HL-60/S4 (cell line): ENCODE measurements around the gene FBN1.

ENCODE experiments used
- in situ Hi-C: fragments of 300-500 bp; cut with MboI; formaldehyde crosslinking; loops from 2 replicates; pipeline ENCODE4 v1.14.3; 2022; ENCODE audit warnings: low sequenced_read_pairs

Gene FBN1

DNA sequence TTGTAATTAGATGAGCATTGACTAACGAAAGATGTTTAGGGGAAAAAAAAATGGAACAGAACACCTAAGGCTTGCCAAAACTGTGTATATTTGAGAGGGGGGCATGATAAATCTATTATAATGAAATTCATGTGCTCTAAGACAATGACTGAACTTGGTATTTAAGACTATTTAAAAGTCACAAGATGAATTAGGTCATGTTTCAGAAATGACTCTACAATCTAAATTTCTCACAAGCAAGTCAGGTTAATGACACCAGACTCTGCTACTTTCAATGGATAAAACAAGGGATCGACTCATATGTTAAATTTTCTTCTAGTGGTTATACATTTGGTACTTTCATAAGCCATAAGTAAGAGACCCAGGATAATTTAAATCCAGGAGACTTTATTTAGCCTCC, 235.9 kb downstream of the FBN1 start:
- in situ Hi-C loops: no loop called here

DNA sequence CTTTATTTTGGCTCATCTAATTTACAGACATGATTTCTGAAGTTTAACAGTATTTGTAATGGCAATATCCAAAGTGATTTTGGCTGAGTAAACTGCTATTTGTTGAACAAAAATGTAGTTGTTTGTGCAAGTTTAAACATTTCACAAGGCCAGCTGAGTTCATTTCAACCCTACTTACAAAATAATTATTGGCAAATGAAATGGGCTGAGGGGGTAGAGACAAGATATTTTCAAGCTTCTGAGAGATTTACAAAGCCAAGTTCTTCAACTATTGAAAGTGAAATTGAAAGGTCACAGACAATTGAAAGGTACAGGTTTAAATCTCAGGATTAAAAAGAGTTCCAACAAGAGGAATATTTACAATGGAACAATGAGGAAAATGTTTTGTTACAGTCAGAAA, 237.2 kb downstream of the FBN1 start:
- in situ Hi-C loops: no loop called here

DNA sequence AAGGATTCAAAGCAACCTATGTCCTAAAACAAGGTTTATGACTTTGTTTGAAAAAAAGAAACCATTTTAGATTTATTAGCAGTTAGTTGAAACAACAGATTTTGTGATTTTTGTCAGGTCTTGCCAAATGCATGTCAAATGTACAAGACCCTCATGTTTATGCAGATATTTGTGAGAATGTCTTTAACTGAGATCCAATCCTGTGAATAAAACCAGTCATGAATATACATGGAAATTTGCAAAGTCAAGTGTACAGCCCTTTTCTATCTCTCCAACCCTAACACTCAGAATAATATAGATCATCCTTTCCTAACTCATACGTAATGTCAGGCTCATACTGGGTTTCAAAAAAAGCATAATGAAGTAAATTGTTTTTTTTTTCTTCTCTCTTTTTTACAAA, 237.9 kb downstream of the FBN1 start:
- in situ Hi-C loops: no loop called here

DNA sequence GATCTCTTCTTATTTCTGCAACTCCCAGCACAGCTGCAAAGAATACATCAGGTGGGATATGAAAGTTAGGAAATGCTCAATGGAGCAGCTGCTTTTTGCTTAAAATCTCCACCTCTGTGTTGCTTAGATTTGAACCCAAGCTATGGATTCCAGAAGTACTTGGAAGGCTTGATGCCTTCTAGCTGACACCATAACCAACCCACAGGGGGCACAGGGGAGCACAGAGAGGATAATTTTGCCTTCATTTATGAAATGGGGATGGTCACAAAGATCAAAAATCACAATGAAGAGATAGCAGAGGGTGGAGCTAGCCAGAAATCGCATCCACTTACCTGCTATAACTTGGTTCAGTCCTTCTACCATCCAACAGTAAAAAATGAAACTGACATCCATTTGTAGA, 238.6 kb downstream of the FBN1 start:
- in situ Hi-C loops: no loop called here

DNA sequence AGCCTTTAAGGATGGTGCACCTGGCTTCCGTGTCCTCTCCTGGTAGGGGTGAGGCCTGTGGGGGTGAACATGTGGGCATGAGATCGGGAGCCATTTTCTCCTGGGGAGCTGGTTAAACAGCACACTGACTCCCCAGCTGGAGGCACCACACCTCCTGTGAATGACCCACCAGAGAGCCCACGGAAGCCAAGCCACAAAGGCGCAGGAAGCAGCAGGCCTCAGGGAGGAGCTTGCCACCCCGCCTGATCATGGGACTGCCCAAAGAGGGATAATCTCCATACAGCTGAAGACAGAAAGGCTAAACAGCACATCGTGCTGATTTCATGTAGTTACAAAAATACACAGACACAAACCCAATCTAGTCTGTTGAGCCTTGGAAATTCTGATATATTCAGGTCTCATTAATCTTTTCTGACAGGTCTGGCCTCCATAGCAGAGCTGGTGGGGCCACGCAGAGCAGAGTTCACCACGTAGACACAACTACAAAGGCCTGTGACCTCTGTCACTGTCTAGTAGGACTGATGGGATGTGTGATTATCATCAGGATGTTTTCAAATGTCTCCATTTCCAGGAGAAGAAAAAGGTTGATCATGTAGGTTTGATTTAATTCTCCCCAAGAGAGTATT, 239.1 kb downstream of the FBN1 start:
- in situ Hi-C loops: no loop called here

DNA sequence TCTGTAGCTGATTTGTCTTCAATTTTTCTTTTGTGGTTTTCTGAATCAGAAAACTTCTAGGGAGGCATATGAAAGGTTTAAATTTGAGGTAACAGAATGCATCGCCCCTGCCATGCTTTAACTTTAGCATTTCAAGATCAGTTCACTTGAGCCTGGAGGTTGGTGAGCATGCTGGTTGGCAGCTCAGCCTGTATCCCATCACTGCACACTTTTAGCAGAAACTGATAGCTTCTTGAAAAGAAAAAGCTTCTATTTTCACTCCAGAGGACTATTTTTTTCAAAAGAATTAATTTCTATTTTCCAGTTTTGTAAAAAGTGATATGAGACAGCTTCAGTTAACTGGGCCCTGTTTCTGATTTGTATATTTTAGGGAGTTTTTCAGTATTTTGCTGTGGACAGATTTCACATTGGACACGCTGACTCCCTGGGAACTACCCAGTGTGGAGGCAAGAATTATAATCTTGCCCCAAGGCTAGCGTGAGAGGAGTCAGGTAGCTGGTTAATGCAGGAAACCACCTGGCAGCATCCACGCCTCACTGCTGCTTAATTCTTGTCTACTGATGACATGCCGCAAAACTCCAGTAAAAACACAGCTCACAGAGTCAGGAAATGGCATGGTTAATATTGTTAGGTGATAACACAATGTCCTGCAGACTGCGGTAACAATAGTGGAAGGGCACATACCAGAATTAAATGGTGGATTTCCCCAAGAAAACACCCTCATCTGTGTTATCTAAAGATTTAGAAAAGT, 242.9 kb downstream of the FBN1 start:
- in situ Hi-C loops: no loop called here

DNA sequence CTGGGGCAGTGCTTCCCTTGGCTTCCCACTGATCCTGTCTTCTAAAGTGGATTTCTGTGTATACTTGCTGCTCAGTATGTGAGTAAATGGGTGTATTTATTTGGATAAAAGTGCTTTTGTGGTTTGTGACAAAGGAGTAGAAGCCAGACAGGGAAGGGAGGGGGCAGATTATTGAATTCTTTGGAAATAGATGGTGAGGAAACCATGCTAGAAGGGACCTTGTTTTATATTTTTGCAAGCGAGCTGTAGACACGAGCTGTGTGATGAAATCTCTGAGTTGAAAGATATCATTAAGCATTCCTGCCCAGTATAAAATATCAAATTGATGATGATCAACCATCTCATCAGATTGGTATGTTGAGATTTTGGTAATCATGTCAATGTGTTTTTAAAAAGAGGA, 245.4 kb downstream of the FBN1 start:
- in situ Hi-C loops: no loop called here

DNA sequence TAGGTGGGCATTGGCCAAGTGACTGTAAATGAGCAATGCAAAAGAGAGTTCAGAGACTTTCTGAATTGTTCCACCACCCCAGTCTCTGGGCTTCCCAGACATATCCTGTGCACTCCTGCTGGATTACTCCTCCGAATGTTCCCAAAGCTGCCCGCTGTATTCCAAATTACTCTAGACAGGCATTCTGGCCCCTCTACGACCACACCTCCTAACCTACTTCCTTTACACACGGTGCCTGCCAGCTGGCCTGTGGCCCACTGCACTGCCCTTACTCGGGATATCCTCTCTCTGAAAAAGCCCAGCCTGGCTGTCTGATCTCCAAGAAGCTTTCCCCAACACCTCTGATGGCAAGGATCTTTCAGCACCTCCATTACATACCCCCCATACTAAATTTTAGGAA, 247.7 kb downstream of the FBN1 start:
- in situ Hi-C loops: no loop called here

DNA sequence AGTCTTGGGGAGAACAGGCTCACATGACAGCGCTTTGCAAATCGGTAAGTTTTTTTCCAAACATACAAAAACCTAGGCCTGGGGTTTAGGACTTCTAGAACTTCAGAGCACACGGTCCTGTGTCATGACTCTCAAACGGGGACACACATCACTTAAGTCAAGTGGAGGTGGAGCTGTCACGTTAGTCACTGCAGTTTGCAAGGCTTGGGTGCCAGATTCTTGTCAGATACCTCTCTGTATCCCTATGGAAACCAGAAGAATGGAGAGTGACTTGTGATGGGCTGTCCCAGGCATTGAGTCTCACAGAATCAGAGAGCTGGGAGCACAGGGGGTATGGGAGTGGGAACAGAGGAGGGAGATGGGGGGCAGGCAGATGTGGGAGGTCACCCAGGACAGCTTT, 249.5 kb downstream of the FBN1 start:
- in situ Hi-C loops: no loop called here

DNA sequence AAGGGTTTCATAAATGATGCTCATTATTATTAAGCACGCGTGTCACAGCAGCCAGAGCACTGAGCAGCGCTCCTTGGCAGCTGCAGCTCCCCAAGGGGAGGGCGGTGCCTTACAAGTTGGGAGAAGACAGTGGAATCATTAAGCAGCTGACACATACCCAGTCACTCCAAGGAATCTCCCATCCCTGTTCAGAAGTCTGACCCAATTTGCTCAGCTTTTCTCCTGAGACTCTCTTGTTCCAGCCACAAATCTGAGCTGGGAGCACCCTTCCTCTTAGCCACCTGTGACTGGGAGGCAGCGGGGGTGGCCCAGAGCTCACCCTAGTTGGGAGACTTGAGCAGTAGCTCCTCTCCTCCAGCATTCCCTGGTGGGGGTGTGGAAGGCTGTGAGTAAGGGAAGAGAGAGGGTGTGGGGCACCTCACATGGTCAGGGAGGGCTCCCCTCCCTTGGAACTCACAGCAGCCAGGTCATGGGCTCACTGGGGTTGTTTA, 249.9 kb downstream of the FBN1 start:
- in situ Hi-C loops: no loop called here

DNA sequence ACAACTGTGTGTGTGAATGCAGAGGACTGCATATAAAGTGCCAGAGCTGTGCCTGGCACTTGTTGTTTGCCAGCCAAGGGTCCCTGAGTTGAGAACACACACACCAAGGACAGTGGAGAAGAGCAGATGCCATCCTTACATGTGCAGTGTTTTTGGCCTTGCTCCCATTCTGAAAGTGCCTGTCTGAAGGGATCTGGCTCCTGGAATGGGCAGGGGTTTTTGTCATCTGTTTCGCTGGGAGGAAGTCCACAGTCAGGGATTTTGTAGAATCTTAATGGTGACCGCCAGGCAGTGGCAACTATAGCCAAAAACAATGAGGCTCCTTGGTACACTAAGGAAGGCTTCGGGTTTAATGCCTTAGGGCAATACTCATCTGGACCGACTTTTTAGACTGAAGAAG, 250.5 kb downstream of the FBN1 start:
- in situ Hi-C loops: no loop called here

DNA sequence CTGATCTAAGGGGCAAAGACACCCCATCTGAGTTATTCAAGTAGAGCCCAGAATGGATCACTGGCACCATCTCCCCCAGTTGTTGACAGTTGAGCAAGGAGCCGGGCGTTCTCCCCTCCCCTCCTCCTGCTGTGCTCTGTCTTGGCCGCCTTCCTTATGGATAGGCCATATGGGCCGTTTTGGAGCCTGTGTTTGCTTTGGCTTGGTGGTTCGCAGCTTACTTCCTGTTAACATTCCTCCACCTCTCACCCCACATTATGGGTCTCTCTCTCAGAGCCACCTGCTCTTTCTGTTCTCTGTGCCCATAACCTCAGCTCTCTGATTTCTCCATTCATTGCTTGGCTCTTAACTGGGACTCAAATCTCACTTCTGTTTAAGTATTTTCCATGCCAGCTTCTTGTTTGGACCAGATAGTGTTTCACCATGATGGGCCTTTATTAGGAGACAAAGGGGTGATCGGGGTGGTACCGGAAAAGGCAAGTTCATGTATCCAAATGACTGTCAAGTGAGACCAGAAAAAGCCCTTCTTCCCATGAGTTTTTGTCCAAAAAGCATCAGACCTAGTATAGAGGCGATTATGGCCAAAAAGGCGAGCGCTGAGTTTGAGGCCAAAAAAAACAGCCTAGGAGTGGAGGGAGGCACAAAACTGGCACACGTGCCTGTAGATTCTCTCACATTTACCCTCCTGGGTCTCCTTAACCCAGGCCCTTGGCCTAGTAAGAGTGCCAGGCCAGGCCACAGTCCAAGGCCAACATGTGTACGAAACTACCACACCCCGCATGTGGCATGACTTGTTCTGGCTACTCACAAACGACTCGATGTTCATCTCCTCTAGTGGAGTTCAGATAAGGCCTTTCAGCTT, 251.6 kb downstream of the FBN1 start:
- in situ Hi-C loops: no loop called here

DNA sequence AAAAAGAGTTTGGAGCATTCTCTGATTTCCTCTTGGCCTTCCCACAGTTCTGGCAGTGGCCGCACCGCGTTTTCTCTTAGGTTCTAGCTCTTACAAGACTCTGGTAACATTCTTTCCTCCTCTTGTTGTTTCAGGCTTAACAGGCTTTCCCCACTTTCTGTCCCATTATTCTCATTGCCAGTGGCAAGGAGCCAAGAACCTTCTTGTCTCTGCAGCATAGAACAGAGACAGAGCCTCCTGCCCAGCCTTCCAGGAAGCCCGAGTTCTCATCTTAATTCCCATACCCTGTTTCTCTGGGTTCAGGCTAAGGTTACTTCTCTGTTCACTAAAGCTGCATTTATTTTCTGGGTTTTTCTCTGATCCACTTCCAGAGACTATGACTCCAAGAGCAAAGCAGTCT, 253.2 kb downstream of the FBN1 start:
- in situ Hi-C loops: no loop called here

DNA sequence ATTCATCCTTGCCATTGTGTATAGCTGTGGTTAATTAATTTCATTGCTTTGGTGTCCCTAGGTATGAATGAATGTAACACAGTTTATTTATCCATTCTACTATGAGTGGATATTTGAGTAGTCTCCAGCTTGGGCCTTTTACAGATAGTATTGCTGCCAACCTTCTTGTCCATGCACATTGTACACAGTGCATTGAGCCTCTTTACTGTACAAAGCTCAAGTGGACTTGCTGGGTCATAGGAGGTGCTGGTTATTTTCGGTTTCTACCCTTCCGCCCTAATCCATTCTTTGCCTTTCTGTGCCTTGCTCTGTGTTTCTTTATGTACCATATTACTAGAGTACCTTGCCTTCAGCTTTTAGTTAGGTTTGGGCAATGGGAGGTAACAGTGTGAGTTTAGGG, 253.6 kb downstream of the FBN1 start:
- in situ Hi-C loops: no loop called here

DNA sequence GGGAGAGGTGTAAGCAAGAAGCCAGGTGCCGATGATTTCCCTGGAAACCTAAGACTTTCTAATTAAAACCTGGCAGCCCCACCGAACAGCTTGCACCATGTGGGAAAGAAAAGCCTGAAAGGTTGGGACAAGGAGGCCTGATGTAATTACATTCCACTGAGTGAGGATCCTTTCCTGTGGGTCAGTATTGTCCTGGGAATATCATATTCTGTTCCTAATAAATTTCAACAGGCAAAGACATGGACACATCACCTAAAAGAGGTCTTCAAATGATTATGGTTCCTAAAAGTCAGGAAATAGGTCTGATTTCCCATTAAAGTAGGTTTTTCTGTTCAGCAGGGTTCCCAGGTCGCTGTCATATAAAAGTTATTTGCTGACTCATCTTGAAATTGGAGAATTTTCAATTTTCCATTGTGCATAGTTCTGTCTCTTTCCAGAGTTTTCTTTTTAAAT, 255.8 kb downstream of the FBN1 start:
- in situ Hi-C loops: no loop called here

DNA sequence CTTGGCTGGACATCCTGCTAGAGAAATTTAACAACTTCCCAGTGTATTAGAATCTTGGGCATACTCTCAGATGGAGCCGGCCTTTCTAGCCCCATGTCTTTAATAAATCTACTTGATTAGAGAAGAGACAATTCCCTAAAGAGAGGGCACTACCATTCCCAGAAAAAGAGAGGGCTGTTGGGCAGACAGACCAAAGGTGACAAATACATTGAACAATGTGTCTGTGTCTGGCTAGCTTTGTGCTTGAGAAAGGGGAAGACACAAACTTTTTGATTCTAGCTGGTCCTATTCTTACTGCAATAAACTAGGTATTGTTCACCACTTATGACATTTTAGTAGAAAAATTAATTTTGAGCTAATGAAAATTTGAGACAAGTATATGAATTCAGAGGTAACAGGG, 256.6 kb downstream of the FBN1 start:
- in situ Hi-C loops: no loop called here

DNA sequence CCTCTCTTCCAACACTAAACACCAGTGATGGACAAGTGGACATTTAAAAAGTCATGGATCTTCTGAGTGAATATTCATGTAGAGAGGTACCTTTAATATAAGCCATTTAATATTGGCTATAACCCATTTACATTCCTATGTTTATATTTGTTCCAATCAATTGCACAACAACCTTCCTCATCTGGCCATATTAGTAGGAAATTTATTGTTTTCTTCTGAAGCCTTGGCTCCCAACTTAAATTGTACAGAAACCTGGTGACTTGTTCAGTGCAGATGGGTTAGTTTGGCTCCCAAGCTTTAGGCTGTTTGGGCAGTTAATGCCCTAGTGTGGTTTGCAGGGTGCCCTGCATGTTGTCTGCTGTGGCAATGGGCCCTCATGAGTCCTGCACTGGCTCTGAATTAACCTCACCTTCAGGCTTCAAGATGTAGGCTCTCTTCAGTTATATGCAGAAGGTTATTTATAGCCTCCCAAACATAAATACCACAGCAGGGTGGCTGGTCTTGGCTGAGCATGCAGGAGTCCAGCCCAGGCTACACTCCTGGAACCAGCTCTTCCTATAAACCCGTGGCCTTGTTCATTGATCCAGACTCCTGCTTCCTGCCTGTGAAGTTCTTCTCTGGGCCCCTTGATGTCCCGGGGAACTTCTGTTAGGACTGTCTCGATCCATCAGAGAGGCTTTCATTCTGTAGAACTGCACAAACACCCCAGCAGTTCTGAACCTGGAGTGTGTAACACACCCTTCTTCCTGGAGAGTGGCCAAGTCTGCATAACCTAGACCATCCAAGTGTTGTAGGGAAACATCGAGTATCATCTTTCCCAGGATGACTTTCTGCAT, 257.3 kb downstream of the FBN1 start:
- in situ Hi-C loops: no loop called here

DNA sequence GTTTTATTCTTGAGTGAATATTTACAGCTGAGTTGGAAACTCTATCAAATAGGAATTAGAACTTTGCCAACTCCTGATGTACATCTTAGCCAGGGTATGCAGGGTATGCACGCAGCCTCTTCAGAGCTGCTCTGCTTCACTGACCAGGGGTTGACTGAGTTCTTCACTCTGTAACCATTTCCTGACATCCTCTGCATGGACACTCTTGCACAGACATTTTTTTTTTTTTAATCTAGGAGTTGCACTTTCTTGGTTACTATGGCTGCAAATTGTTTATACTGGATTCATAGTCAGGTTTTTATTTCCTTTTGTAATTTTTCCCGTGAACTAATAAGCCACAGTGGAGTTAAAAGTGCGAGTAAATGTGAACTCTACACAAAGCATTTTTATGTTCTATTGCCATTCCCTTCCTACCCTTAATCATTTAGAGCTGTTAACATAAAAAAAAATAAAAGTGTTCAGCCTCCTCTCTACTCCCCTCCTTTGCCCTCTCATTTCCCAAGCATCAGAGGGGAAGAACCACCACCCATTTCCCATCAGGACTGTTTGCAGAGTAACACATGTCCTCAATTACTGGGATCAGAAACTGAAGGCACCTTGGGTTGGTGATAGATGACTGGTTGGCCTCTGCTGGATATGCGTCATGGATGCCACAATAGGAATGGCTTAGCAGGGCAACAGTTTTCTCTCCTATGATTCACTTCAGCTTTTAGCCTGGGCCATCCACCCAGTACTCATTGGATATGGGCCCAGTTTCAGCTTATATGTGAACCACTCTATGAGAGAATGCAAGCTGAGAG, 260.3 kb downstream of the FBN1 start:
- in situ Hi-C loops: no loop called here

DNA sequence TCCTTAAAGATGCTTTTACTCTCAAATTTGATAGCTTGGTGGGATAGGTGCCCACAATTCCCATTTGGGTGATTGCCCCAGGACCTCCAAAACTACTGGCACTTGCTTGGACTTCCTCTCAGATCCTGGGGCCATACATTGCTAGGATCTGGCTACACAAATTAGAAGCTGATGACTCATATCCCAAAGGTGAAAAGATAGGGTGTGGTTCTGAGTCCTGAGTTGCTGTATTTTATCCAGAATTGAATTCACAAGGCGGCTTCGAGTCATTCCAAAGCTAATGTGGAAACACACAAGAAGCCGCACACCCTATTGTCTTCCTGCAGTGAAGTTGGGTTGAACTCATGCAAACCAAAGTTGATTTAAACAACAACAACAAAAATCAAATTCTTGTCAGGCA, 260.9 kb downstream of the FBN1 start:
- in situ Hi-C loops: no loop called here

DNA sequence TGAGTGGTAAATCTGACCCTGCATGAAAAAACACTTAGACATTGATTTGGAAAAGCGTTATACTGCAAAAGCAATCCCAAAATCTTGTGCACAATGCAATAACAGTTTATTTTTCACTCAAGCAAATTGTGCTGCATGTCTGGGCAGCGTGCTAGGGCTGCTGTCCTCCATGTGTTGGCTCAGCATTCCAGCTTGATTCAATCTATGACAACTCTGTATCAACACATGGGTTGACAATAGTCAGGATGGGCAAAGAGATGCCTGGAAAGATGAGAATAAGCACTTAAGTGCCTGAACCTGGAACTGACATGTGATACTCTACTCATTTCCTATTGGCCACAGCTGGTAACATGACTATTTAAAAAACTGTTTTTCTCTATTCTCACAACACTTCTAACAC, 262.5 kb downstream of the FBN1 start:
- in situ Hi-C loops: no loop called here
